HG03097 (cell line): ENCODE results near the gene AGAP1.

Experiments used
- ATAC-seq: cut with Tn5 transposase; IDR thresholded peaks from one replicate; pipeline ENCODE4 v1.9.1; 2021; ENCODE audit not compliant: unreplicated experiment, low FRiP score

The AGAP1 gene

GRCh38 chr2:235877275-235877802, 383.5 kb downstream of the AGAP1 start:
- no peak for ATAC-seq

- no peak for ATAC-seq
These were observed 385.3 kb downstream of the AGAP1 start for GRCh38 chr2:235879116-235879515.

DNA sequence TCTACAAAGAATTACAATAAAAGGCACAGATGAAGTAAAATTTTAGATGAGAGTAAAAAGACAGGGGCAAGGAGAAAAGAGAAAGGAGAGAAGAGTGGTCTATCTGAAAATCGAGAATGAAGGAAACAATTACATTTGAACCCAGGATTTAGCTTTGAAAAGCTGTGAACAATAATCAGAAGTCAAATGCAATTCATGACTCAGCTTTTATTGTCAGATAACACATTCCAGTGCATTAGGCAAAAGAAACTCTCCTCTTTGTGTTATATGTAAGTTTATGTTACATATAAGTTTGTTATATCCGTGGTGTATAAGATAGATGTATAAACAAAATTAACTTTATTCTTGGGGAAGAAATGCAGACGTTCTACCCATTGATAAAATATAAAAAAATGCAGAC, 389.8 kb downstream of the AGAP1 start:
- no peak for ATAC-seq

DNA sequence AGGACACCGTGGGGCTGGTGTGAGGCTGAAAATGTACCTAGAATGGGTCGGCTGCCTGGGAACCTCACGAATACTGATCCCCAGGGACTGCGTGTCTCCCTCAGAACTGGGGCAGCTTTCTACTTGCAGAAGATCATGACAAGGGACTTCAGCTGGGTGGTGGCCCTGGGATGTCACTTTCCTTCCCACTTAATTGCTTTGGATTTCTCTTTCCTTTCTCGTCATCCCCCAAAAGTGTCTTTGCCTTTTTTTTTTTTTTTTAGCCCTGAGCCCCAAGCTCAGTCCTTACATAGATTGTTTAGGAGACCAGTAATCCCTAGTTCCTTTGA, 395.4 kb downstream of the AGAP1 start:
- ATAC-seq, result no peak

GRCh38 chr2:235893129-235893698, 399.4 kb downstream of the AGAP1 start:
- no peak for ATAC-seq

DNA sequence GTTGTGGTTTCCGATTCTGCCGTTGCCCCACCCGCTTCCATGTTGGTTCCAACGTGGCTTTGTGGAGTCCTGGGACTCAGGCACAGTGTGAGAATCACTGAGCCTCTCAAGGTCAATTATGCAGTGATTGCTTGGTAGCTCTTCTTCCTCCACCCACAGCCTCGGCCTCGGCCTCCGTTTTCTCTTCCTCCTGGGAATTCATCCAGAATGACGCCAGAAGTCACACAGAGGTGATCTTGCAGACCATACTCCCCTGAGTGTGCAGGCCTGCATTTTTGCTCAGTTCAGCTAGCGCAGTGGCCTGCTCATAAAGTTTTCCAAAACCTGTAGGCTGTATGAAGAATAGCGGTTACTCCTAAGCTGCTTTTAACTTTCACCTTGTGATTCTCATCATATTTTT, 401.0 kb downstream of the AGAP1 start:
- ATAC-seq, result no peak

DNA sequence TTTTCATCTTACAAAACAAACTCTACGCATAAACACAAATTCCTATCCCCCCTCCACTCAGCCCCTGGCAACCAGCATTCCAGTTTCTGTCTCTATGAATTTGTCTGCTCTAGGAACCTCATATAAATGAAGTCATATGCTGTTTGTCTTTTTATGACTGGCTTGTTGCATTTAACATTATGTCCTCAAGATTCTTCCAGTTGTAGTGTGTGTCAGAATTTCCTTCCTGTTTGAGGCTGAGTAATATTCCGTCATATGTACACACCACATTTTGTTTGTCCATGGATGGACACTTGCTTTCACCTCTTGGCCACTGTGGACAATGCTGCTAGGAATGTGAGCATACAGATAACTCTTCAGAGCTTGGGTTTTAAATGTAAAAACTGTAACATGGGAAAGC, 402.2 kb downstream of the AGAP1 start:
- no peak for ATAC-seq

DNA sequence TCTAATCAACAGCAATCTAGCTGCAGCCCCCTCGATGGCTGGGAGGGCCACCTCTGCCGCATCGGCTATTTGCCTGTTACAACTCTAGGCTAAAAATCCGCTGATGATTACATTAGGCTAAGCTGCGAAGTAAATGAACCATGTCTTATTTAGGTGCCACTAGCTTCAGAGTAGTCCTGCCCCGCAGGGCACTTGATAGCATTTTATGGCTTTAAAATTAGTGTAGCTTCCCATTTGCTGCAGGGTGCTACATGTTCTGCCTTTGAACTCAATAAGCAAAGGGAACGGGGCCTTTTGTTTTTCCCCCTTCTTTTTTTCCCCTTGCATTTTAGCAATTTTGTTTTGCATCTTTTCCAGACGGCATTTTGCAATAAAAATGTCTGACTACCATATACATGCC, 404.1 kb downstream of the AGAP1 start:
- ATAC-seq, result no peak

DNA sequence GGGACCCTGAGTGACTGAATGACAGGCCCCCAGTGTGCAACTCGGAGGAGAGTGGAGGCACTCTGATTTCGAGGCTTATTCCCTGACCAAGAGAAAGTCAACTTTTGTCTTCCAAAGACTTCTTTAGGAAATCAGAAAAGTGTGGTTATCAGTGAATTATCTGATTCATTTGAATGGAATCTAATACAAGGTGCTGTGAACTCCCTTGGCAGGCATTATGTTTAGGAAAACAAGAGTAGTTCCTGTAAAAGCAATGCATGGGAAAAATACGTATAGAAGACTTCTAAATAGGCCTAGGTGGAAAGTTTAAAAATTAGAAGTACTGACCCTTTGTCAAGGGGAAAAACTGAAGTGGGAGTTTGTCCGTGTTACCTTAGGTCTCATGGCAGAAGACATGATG, 404.9 kb downstream of the AGAP1 start:
- ATAC-seq, result no peak

- ATAC-seq, result no peak
These were observed 406.8 kb downstream of the AGAP1 start for GRCh38 chr2:235900631-235901030.

DNA sequence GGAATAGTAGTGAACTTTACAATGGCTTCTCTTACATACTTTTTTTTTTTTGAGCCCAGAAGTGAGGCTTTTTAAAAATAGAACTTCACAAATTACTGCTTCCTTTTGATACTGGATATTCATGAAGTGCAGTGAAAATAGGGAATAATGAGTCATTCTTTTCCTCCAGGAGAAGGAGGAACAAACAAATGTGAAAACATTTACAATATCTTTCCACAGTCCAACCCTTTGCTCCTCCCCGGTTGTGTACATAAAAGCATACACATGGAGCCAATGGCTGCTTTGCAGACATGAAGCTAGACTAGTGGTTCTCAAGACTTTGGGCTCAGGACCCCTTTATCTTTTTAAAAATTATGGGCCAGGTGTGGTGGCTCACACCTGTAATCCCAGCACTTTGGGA, 407.4 kb downstream of the AGAP1 start:
- ATAC-seq, result no peak

DNA sequence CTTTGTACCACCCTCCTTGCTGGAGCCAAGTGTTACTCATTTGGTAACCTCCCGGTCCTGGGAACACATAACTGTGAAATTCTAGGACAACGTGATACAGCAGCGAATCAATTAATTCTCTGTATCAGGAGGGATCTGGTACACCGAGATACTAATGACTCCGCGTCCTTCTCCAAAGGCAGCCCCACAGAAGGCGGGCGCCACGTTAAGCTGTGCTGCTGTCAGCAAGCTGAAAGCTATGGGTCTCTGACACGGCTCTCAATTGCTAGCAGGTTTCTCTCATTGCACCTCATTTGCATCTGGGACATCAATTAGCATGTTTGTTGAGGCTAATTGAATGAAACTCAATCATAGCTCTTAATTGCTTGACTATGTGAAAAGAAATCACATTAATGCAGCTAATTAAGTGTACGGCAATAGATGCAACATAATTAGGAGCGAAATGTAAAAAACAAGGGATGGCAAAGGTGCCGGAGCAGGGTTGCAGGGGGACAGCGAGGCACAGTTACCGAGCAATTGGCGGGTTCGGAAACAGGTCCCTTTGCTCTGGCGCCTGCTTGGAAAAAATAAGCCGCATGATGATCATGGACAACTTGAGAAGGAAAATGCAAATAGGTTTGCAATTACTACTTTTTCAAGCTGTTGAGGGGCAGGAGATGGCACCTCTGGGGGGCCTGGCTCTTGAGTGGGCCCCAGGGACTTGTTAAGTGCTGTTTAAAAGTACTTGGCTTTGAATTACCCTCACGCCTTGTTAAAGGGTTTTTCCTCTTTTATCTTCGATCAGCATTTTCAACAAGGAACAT, 410.1 kb downstream of the AGAP1 start:
- ATAC-seq, result no peak

GRCh38 chr2:235904585-235904931, 410.7 kb downstream of the AGAP1 start:
- ATAC-seq, result no peak

GRCh38 chr2:235908826-235909225, 415.0 kb downstream of the AGAP1 start:
- ATAC-seq, result no peak

DNA sequence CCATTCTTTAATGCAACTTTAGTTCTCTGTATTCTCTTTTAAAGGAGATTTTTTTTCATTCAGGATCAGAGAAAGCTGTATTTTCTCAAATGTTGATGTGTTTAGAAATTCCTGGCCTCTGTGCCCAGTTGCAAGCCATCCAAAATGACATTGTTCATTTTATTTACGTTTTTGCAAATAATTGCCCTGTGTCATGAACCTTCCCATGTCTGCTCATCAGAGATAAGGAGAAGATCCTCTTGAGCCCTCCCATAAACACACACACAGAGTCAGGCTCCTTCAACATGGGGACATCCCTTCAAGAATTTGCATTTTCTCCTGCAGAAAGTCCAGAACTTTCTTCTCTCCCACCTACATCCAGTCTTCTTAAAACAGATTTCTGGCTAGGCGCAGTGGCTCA, 415.5 kb downstream of the AGAP1 start:
- ATAC-seq, result no peak

GRCh38 chr2:235910067-235910466, 416.2 kb downstream of the AGAP1 start:
- ATAC-seq, result no peak

- no peak for ATAC-seq
These were observed 417.3 kb downstream of the AGAP1 start for GRCh38 chr2:235911125-235911524.

DNA sequence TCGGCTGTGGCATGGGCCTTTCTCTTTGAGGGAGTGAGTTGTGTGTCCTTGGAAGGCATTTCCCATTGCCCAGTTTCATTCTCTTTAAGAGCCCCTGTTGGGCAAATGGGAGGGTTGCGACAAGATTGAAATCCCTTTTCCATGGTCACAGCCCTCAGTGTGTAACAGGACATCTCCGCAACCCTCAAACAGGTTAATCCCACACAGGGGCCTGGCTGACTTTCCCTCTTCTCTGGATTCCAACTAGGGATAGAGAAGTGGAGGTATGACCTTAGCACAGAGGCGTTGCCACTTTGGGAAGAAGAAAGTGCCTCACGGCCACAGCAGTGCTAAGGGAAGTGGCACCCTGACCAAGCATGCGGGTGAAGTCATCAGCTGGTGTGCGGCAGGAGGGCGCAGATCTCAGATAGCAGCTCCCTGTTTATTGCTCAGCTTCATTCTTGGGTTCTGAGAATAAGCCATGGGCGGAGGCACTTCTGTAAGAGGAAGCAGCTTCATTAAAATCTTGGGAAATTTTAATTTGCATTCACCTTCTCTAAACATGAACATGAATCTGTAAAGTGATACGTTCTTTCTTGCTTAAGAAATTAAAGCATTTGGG, 417.9 kb downstream of the AGAP1 start:
- ATAC-seq, result no peak

GRCh38 chr2:235914756-235915155, 420.9 kb downstream of the AGAP1 start:
- ATAC-seq, result no peak

GRCh38 chr2:235917506-235917905, 423.7 kb downstream of the AGAP1 start:
- no peak for ATAC-seq

GRCh38 chr2:235918876-235919275, 425.0 kb downstream of the AGAP1 start:
- no peak for ATAC-seq

DNA sequence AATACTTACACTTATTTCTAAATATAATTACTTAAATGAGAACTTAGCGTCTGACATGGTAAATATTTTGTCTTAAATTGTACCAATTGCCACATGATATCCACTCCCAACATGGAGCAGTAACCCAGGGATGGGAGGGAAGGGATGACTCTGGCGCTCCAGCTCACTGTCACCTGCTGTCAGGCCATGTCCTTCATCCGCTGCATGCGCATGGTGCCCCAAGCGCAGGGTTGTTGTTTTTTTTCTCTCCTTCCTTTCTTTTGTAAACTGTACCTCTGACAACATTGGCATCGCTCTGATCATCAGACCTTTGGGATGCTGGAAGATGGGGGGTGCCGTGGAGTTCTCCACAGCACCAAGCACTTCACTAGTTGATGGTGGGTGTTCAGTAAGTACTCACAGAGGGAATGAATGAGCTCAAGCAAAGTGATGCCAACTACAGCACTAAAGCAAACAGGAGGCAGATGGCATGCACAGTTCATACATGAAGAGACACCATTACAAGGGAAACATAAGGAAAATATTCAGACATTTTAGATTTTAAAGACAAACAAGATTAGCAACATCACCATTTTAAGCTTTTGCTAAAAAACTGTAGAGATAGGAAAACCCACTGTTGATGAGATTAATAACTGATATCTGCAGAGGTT, 426.5 kb downstream of the AGAP1 start:
- ATAC-seq, result no peak
